PC-3 (cell line): ENCODE measurements around the gene ONECUT3. TPM values are rescaled to one million over a fixed set of nuclear protein-coding genes. Genes with fewer than 3 reads are reported as not detected.

Experiments used
- microRNA-seq: library from miRNA; unstranded; fragments of <30 nt; microRNA quantifications from one replicate; pipeline ENCODE4 v1.1.0, GENCODE V29; 2020; ENCODE audit not compliant: unreplicated experiment
- total RNA-seq: library from RNA; depleted of rRNA; stranded (reverse); fragments of >200 nt; gene quantifications from 2 replicates; pipeline ENCODE4 v1.2.3, GENCODE V29; 2014; rRNA removed

ONECUT3 gene
- total RNA-seq, 1 experiment from 2014 or later = 1.4 TPM

Small RNA genes within 50 kb of the gene (microRNA-seq; reads per million reads assigned to microRNA genes)
- 2.0 reads per million for gene MIR1909

Other genes with a start within 250 kb of the ONECUT3 start
- 1.7 and 5.0 TPM in 2 replicates for gene ADAMTSL5, start 240.5 kb upstream of the ONECUT3 start, total RNA-seq
- not detected in 2 replicates for gene PLK5, start 229.4 kb upstream of the ONECUT3 start, total RNA-seq
- 64.0 and 89.2 TPM in 2 replicates for gene MEX3D, start 185.2 kb upstream of the ONECUT3 start, total RNA-seq
- 131 and 164 TPM in 2 replicates for gene MBD3, start 160.6 kb upstream of the ONECUT3 start, total RNA-seq
- gene UQCR11, start 148.0 kb upstream of the ONECUT3 start, total RNA-seq = 148 and 157 TPM in 2 replicates
- gene TCF3, start 100.9 kb upstream of the ONECUT3 start, total RNA-seq = 147 and 196 TPM in 2 replicates
- 3.9 and 4.2 TPM in 2 replicates for gene ATP8B3, start 58.8 kb downstream of the ONECUT3 start, total RNA-seq
- 21.4 and 24.3 TPM in 2 replicates for gene REXO1, start 95.0 kb downstream of the ONECUT3 start, total RNA-seq
- 15.1 and 20.9 TPM in 2 replicates for gene KLF16, start 110.1 kb downstream of the ONECUT3 start, total RNA-seq
- gene ABHD17A, start 132.0 kb downstream of the ONECUT3 start, total RNA-seq = 101 and 102 TPM in 2 replicates
- gene ADAT3, start 151.9 kb downstream of the ONECUT3 start, total RNA-seq = 8.4 and 10.3 TPM in 2 replicates
- gene SCAMP4, start 151.9 kb downstream of the ONECUT3 start, total RNA-seq = 61.5 and 73.7 TPM in 2 replicates
- gene CSNK1G2, start 187.7 kb downstream of the ONECUT3 start, total RNA-seq = 83.6 and 106 TPM in 2 replicates